NCI-H1930 (cell line): ENCODE measurements around the gene CAPZA1.

Source experiments
- DNase-seq, 2 experiments: peaks; one replicate each; lab custom pipeline; 2025; lab: John Stamatoyannopoulos, UW

CAPZA1 gene

DNA sequence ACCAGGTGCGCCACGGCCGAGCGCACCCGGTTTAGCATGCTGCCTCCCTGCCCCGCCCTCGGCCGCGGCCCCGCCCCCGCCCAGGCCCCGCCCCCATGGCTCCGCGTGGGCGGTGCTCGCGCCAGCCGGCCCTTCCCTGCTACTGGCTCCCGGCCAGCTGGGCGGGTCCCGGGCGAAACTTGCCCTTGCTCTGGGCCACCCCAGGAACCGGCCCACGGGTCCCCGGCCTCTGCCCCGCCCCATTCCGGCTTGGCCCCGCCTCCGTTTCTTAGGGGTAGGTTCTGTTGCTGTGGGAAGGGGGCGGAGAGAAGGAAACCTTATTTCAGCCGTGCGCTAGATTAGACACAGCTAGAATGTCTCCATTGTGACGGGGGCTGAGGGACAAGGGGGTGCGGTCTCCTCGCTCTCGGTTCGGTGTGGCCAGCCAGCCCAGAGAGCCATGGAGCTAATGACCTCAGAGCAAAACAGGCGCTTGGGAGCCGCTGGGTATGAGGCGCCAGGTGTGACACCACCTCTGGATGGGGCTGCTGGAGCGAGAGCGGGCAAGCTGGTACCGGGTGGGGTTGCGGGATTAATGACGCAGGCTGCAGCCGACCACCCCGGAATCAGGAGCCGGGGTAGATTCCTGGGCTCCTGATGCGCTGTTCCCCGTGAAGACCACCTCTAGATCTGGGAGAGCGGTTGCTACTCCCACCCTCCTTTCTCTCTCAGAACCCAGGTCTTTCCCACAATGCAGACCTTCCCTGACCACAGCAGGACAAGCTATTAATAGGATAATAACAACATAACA, 95.8 kb downstream of the CAPZA1 start, which contains the start of gene PPM1J:
TSS of gene PPM1J (minus strand) at position 69 of the 790 bp plus-strand sequence. CDS start at position 38, 31 bp downstream.
- DNase-seq: peak; percentile 73 to 84

DNA sequence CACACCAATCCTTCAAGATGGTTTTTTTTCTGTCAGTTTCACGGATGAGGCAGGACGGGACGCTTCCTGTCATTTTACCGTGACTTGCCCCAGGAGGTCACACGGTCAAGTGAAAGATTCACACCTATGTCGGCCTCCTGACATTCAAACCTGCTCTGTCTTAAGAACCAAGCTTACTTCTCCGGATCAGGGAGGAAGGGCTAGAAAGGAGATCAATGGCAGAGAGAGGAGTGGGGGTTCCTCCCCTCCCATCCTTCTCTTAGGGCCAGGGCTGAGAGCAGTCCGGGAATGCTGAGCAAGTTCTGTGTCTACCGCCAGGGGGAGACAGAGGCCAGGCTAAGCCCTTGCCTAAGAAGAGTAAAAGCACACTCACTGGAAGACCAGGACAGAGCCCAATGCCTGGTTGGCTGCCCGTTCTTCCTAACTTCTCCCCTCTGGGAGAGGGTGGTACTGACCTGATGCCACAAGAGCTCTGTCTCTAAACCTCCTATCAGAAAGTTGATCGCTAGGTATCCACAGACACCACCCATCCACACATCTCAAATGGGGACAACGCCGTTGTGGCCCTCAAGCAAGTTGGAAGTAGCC, 96.6 kb downstream of the CAPZA1 start:
- DNase-seq: peak; percentile 61 to 80

DNA sequence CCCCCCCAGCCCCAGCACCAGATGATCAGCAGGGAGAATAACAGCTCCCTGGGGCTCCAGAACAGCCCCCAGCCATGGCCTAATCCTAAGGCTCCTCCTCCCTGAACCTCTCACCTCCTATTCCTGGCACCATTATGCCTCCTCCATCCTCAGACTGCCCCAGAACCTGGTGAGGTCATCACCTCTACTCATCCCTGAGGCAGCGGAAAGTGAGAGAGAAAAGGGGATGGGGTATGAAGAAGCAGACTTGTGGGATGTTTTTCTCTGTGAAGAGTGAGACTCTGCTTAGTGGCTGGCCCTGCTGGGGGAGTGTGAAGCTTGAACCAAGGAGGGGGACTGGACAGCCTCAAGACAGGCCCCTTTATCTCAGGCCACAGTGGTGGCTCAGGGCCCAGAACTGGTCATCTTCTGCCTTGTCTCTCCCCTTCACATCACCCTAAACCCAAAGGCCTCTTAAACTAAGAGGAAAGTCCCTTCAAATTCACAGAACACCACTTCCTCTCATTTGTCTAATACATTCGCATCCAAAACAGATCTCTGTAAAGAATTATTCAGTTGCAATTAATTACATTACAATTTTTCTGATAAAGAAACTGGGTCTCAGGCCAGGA, 97.7 kb downstream of the CAPZA1 start:
- DNase-seq: no peak

DNA sequence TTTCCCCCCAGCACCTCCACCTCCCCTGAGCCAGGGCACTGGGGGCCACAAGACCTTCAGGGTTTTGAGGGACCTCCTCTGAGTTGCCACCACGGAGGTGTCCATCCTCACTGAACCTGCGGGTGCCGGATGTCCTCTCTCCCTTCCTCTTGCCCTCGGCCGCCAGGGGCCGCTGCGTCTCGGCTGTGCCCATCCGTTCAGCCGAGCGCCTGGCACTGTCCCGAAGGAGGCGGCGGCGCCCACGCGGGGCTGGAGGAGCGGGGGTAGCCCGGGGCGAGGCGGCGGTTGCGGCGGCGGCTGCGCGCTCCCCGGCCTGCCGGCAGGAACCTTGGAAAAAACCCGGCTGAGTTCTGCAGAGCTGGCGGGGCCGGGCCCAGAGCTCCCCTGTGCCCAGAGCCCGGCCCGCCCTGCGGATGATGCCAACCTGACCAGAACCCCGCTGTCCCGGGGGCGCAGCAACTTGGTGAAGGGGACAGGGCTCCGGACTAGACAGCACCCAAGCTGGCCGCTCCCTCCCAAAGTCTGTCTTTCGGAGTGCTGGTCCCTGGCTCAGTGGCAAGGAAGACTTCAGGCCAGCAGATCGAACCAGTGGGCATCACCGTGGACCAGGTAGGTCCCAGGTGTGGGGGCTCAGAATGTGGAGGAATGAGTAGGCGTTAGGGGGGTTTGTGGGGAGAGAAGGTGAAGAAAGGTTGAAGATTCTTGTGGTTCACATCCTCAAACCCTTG, 99.2 kb downstream of the CAPZA1 start:
- DNase-seq: peak; percentile 25 to 67

DNA sequence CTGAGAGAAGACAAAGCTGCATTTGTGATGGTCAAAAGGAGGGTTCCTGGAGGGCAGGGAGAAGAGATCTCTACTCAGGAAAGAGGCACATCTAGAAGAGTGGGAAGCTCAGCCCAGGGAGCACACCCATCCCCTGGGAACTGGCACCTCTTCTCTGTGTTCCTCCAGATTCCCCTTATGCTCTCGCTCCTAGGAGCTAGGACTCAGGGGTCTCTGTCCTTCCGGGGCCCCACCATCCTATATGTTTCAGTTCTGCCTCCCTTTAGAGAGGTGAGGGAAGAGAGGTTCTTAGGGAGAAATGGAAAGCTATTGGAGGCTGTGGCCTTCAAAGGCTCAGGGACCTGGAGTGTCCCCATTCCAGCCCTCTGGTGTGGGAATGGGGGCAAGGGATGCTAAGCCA, 100.1 kb downstream of the CAPZA1 start:
- no peak for DNase-seq

DNA sequence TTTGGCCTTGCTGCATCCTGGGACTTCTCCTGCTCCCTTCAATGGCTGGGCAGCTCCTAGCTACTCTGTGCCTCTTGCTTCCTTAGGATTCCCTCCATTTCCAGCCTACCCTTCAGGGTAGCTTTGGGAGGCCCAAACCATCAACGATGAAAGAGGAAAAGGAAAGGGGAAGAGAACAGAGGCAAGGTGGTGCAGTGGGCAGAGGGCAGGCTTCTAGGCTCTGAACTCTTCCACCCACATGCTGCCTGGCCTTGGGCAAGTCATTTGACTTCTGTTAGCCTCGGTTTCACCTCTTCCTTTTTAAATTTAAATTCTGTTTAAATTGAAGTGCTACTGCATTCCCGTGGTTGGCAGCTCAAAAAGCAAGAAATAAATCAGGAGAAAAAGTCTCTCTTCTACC, 101.2 kb downstream of the CAPZA1 start:
- no peak for DNase-seq
